ENCODE measurements around the gene GRB14.

The GRB14 gene

GRCh38 chr2:164530464-164530863, 90.8 kb downstream of the GRB14 start:
- TF ChIP-seq EZH2 (IDR thresholded peaks at IDR 0.05; ENCODE audit: borderline replicate concordance, low read depth, low read length, severe bottlenecking), result no peak
- TF ChIP-seq CTCF (IDR thresholded peaks at IDR 0.05; ENCODE audit: borderline replicate concordance, extremely low read depth, low read length, poor library complexity, severe bottlenecking), result no peak
- Histone ChIP-seq H3K27ac (ENCODE audit: low read length) (no peak overlapping the region), H3K4me3 (ENCODE audit: low read depth in 1 of 2, low read length in 2 of 2) (no peak overlapping the region), H3K4me1 (ENCODE audit: insufficient read depth, low read length) (no peaks in the 10 kb centered on the region), H2AFZ (ENCODE audit: low read depth, low read length) (no peak overlapping the region), H3K9ac (ENCODE audit: low read depth, low read length) (no peak overlapping the region), H3K27me3 (ENCODE audit: insufficient read depth, low read length, poor library complexity) (no peaks in the 10 kb centered on the region), H3K4me2 (ENCODE audit: insufficient read depth, low read length) (no peak overlapping the region), H3K36me3 (ENCODE audit: insufficient read depth, low read length) (no peaks in the 10 kb centered on the region), H3K9me3 (ENCODE audit: insufficient read depth, low read length, severe bottlenecking) (no peaks in the 10 kb centered on the region), H3K79me2 (ENCODE audit: insufficient read depth, low read length) (no peaks in the 10 kb centered on the region), H4K20me1 (ENCODE audit: insufficient read depth, low read length) (no peaks in the 10 kb centered on the region)
- ATAC-seq (ENCODE audit: insufficient read depth, low read depth), result no peak
- no peak for DNase-seq

GRCh38 chr2:164523726-164524125, 97.6 kb downstream of the GRB14 start:
- H3K27me3 ChIP-seq (ENCODE audit: insufficient read depth, low read length, poor library complexity), result no peaks in the 10 kb centered on the region
- ATAC-seq (ENCODE audit: insufficient read depth, low read depth) (no peak), DNase-seq (no peak)
- no peaks in the 10 kb centered on the region for H4K20me1 ChIP-seq (ENCODE audit: insufficient read depth, low read length)
- no peak overlapping the region for H3K27ac ChIP-seq (ENCODE audit: low read length)
- no peaks in the 10 kb centered on the region for H3K36me3 ChIP-seq (ENCODE audit: insufficient read depth, low read length)
- H3K79me2 ChIP-seq (ENCODE audit: insufficient read depth, low read length), result no peaks in the 10 kb centered on the region
- no peaks in the 10 kb centered on the region for H3K9me3 ChIP-seq (ENCODE audit: insufficient read depth, low read length, severe bottlenecking)
- no peaks in the 10 kb centered on the region for H3K4me1 ChIP-seq (ENCODE audit: insufficient read depth, low read length)
- no peak overlapping the region for H2AFZ ChIP-seq (ENCODE audit: low read depth, low read length)
- H3K4me2 ChIP-seq (ENCODE audit: insufficient read depth, low read length), result no peak overlapping the region
- TF ChIP-seq CTCF (IDR thresholded peaks at IDR 0.05; ENCODE audit: borderline replicate concordance, extremely low read depth, low read length, poor library complexity, severe bottlenecking), result no peak
- no peak for TF ChIP-seq EZH2 (IDR thresholded peaks at IDR 0.05; ENCODE audit: borderline replicate concordance, low read depth, low read length, severe bottlenecking)
- H3K4me3 ChIP-seq (ENCODE audit: low read depth in 1 of 2, low read length in 2 of 2), result no peak overlapping the region
- no peak overlapping the region for H3K9ac ChIP-seq (ENCODE audit: low read depth, low read length)

- Histone ChIP-seq H4K20me1 (ENCODE audit: insufficient read depth, low read length) (no peaks in the 10 kb centered on the region), H3K79me2 (ENCODE audit: insufficient read depth, low read length) (no peaks in the 10 kb centered on the region), H3K36me3 (ENCODE audit: insufficient read depth, low read length) (no peaks in the 10 kb centered on the region), H3K9ac (ENCODE audit: low read depth, low read length) (no peak overlapping the region), H3K4me2 (ENCODE audit: insufficient read depth, low read length) (no peak overlapping the region), H3K4me3 (ENCODE audit: low read depth in 1 of 2, low read length in 2 of 2) (no peak overlapping the region), H3K27me3 (ENCODE audit: insufficient read depth, low read length, poor library complexity) (no peaks in the 10 kb centered on the region), H3K27ac (ENCODE audit: low read length) (no peak overlapping the region), H2AFZ (ENCODE audit: low read depth, low read length) (no peak overlapping the region), H3K4me1 (ENCODE audit: insufficient read depth, low read length) (no peaks in the 10 kb centered on the region), H3K9me3 (ENCODE audit: insufficient read depth, low read length, severe bottlenecking) (no peaks in the 10 kb centered on the region)
- DNase-seq (no peak), ATAC-seq (ENCODE audit: insufficient read depth, low read depth) (no peak)
- TF ChIP-seq EZH2 (IDR thresholded peaks at IDR 0.05; ENCODE audit: borderline replicate concordance, low read depth, low read length, severe bottlenecking) (no peak), CTCF (IDR thresholded peaks at IDR 0.05; ENCODE audit: borderline replicate concordance, extremely low read depth, low read length, poor library complexity, severe bottlenecking) (no peak)
Observed at GRCh38 chr2:164523009-164523408, 98.3 kb downstream of the GRB14 start.

- no peaks in the 10 kb centered on the region for H3K4me1 ChIP-seq (ENCODE audit: insufficient read depth, low read length)
- no peak overlapping the region for H3K4me3 ChIP-seq (ENCODE audit: low read depth in 1 of 2, low read length in 2 of 2)
- no peaks in the 10 kb centered on the region for H4K20me1 ChIP-seq (ENCODE audit: insufficient read depth, low read length)
- H3K36me3 ChIP-seq (ENCODE audit: insufficient read depth, low read length), result no peaks in the 10 kb centered on the region
- DNase-seq (no peak), ATAC-seq (ENCODE audit: insufficient read depth, low read depth) (no peak)
- H3K4me2 ChIP-seq (ENCODE audit: insufficient read depth, low read length), result no peak overlapping the region
- H3K79me2 ChIP-seq (ENCODE audit: insufficient read depth, low read length), result no peaks in the 10 kb centered on the region
- no peak overlapping the region for H3K27ac ChIP-seq (ENCODE audit: low read length)
- H3K27me3 ChIP-seq (ENCODE audit: insufficient read depth, low read length, poor library complexity), result no peaks in the 10 kb centered on the region
- TF ChIP-seq CTCF (IDR thresholded peaks at IDR 0.05; ENCODE audit: borderline replicate concordance, extremely low read depth, low read length, poor library complexity, severe bottlenecking), result no peak
- TF ChIP-seq EZH2 (IDR thresholded peaks at IDR 0.05; ENCODE audit: borderline replicate concordance, low read depth, low read length, severe bottlenecking), result no peak
- H3K9ac ChIP-seq (ENCODE audit: low read depth, low read length), result no peak overlapping the region
- H3K9me3 ChIP-seq (ENCODE audit: insufficient read depth, low read length, severe bottlenecking), result no peaks in the 10 kb centered on the region
- no peak overlapping the region for H2AFZ ChIP-seq (ENCODE audit: low read depth, low read length)
Observed at GRCh38 chr2:164522561-164522981, 98.7 kb downstream of the GRB14 start.

Data from DND-41 (cell line).